Measurements from ENCODE around the gene EML5.
"Not testable (repeated sequence)": the region's sequence is repeated elsewhere in the genome, so short reads cannot be mapped to it uniquely, and the experiment has no call there.

The EML5 gene

DNA sequence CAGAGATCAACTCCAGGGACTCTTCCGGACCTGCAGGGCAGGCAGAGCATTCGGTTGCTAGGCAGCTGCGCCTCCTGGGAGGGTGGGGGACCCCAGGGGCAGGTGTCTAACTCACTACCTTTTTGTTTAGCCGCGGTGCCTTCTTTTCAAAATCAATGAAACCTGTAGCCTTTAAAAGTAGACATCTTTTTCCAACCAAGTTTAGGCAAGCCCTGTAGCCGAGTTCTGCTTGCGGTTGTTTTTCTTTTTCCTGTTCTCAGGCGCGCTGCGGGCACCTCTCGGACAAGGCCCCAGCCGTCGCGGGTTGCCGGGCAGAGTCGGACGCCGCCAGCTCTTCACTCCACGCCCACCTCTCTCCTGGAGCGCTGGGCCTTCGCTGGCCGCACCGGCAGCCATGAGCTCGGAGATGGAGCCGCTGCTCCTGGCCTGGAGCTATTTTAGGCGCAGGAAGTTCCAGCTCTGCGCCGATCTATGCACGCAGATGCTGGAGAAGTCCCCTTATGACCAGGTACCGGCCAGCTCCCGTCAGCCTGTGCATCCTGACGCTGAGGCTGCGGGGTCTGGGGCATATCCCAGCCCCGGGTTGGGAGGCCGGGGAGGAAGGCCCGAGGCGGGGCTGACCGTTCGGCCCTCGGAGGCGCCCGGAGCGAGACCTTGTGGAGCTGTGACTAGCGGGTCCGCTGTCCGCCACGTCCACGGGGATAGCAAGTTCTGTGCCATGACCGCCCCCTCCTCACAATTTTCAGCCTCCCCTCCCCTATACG is 31.7 kb upstream of the EML5 start, which contains the start of gene TTC8:
Gene TTC8, plus strand, starts transcription at position 338 of the 764 bp plus-strand sequence. Its CDS starts 57 bp downstream, at position 395.
- intact Hi-C loops (cut with micrococcal nuclease): loop anchor here (5.0 kb wide), 1 partner anchor 32 kb away; the partner anchor contains the start of gene EML5
- peak within 1 kb of the TSS; percentile 90 for H3K4me3 Mint-ChIP-seq
- H3K27ac Mint-ChIP-seq: peak within 1 kb of the TSS; percentile 99
- H3K9me3 Mint-ChIP-seq: no peaks in the 10 kb centered on the region
- peaks cover 3% of the 10 kb centered on the region for H3K27me3 Mint-ChIP-seq
- H3K4me1 Mint-ChIP-seq (ENCODE audit: low read depth): peaks cover 20% of the 10 kb centered on the region
- peaks cover 6% of the 10 kb centered on the region for H3K36me3 Mint-ChIP-seq (ENCODE audit: low read depth)

DNA sequence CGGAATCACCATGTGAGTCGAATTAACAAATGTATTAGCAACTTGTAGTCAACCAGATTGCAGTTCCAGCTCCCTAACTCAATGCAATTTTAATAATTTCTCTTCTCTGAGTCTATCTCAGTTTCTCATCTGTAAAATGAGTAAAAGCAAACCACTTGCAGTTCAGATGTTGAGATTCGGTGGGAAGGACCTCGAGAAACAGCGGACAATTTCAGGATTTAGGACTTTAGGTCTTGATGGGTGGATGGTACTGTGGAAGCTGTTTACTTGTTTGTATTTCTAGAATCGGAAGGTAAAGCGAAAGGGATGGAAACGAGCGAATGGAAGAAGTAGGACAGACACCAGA is 31.2 kb upstream of the EML5 start:
- Mint-ChIP-seq H3K4me1 (ENCODE audit: low read depth) (peaks cover 20% of the 10 kb centered on the region), H3K27ac (peak overlapping the region; percentile 99), H3K4me3 (peak overlapping the region; percentile 90), H3K36me3 (ENCODE audit: low read depth) (peaks cover 6% of the 10 kb centered on the region), H3K9me3 (no peaks in the 10 kb centered on the region), H3K27me3 (peaks cover 5% of the 10 kb centered on the region)
- intact Hi-C loops (cut with micrococcal nuclease): no loop called here

DNA sequence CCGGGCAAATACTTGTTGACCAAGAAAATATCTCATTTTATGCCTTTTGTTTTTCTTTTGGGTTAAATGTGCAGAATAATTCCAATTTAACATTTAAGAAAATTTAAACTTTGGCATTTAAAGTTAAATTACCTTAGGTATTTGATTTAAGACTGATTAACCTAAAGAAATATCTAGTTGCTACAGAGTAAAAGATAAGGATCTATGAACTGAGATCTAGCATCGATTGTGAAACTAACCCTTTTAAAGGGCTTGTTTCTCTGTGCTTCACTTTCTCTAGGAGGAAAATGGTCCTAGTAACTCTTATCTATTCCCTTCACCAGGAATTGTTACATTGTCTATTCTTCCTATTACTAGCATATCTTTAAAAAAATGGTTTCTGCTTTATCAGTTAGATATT is 29.1 kb upstream of the EML5 start:
- Mint-ChIP-seq H3K36me3 (ENCODE audit: low read depth) (peaks cover 6% of the 10 kb centered on the region), H3K27ac (no peak overlapping the region), H3K4me3 (no peak overlapping the region), H3K27me3 (peaks cover 17% of the 10 kb centered on the region), H3K9me3 (no peaks in the 10 kb centered on the region), H3K4me1 (ENCODE audit: low read depth) (peaks cover 24% of the 10 kb centered on the region)
- intact Hi-C loops (cut with micrococcal nuclease): no loop called here

DNA sequence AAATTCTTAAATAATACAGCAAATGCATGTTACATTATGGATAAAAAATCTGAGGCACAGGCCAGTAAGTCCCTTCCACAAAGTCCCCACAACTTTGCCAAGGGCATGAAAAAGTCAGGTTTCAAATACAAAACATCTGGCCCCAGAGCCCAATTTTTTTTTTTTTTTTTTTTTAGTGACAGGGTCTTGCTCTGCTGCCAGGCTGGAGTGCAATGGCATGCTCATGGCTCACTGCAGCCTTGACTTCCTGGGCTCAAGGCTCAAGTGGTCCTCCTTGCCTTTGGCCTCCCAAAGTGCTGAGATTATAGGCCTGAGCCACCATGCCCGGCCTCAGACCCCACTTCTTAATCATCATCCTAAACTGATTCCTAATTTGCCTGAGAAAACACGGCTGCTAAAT is 28.6 kb upstream of the EML5 start:
- peaks cover 17% of the 10 kb centered on the region for H3K27me3 Mint-ChIP-seq
- peaks cover 24% of the 10 kb centered on the region for H3K4me1 Mint-ChIP-seq (ENCODE audit: low read depth)
- no peaks in the 10 kb centered on the region for H3K9me3 Mint-ChIP-seq
- intact Hi-C loops (cut with micrococcal nuclease): no loop called here
- H3K27ac Mint-ChIP-seq: no peak overlapping the region
- H3K4me3 Mint-ChIP-seq: no peak overlapping the region
- H3K36me3 Mint-ChIP-seq (ENCODE audit: low read depth): peaks cover 6% of the 10 kb centered on the region

DNA sequence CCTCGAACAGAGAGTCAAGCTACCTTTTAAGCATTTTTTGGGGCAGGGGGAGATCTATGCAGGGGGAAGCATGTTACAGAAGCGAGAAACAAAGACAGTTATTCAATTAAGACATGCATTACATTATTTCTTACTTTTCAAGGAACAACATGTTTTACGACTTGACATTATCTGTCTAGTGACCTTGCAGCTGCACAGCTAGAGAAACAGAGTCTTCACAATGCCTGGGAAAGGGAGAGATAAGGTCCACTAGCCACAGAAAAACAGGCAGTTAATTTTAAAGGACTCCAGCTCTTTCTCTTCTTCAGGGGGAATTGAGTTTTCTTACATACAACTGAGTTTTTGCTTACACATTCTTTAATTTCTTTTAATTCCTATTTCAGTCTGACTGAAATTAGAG is 26.9 kb upstream of the EML5 start:
- H3K27ac Mint-ChIP-seq; H3K9me3 Mint-ChIP-seq; H3K36me3 Mint-ChIP-seq (ENCODE audit: low read depth); intact Hi-C loops (cut with micrococcal nuclease); H3K4me3 Mint-ChIP-seq: not testable (repeated sequence)
- peaks cover 15% of the 10 kb centered on the region for H3K4me1 Mint-ChIP-seq (ENCODE audit: low read depth)
- H3K27me3 Mint-ChIP-seq: peaks cover 17% of the 10 kb centered on the region

DNA sequence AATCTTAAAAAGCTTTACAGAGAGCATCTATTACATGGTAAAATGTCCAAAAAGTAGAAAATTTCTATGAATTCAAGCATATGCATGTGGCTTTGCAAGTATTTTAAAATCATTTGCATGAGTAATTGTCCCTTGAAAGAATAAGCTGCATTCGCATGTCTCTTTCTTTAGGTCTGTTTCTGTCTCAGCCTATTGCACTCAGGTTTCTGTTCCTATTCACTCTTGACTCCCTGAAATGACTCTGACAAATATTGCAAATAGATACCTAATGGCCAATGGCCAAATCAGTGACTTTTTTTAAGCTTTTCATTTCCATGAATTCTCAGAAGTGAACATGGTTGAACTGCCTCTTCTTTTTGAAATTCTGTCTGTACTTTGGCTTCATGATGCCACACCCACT is 25.3 kb upstream of the EML5 start:
- Mint-ChIP-seq H3K9me3 (no peaks in the 10 kb centered on the region), H3K36me3 (ENCODE audit: low read depth) (no peaks in the 10 kb centered on the region), H3K27me3 (peaks cover 17% of the 10 kb centered on the region), H3K4me1 (ENCODE audit: low read depth) (peaks cover 10% of the 10 kb centered on the region), H3K4me3 (no peak overlapping the region), H3K27ac (no peak overlapping the region)
- intact Hi-C loops (cut with micrococcal nuclease): no loop called here

DNA sequence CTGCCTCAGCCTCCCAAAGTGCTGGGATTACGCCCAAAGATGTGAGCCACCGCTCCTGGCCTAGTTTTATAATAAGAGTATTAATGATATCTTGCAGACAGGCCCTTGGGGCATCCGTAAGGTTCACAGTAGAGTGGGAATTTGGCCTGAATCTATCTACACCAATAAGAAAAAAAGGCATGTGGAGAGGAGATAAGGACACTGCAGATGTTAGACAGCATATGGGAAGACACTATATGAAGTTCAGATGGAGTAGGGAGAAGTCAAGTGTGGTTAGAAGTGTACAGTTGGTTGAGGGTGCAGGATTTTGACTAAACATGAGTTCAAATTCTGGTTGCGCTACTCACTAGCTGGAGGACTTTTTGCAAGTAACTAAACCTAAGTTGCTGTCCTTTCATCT is 23.2 kb upstream of the EML5 start:
- peaks cover 21% of the 10 kb centered on the region for H3K27me3 Mint-ChIP-seq
- no peaks in the 10 kb centered on the region for H3K36me3 Mint-ChIP-seq (ENCODE audit: low read depth)
- H3K4me3 Mint-ChIP-seq: no peak overlapping the region
- H3K27ac Mint-ChIP-seq: no peak overlapping the region
- H3K4me1 Mint-ChIP-seq (ENCODE audit: low read depth): peaks cover 10% of the 10 kb centered on the region
- no peaks in the 10 kb centered on the region for H3K9me3 Mint-ChIP-seq
- intact Hi-C loops (cut with micrococcal nuclease): no loop called here

DNA sequence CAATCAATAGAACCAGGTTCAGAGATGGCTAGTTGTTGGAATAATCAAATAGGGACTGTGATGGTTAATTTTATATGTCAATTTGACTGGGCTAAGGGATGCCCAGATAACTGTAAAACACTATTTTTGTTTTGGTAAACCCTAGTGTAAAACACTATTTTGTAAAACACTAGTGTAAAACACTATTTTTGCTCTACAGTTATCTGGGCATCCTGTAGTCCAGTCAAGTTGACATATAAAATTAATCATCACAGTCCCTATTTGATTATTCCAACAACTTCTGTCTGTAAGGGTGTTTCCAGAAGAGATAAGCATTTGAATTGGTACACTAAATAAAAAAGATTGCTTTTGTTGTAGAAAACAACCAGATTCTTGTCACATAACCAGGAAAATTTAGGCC is 15.6 kb upstream of the EML5 start:
- peaks cover 10% of the 10 kb centered on the region for H3K27me3 Mint-ChIP-seq
- H3K27ac Mint-ChIP-seq: no peak overlapping the region
- H3K4me3 Mint-ChIP-seq: no peak overlapping the region
- no peaks in the 10 kb centered on the region for H3K36me3 Mint-ChIP-seq (ENCODE audit: low read depth)
- peaks cover 5% of the 10 kb centered on the region for H3K4me1 Mint-ChIP-seq (ENCODE audit: low read depth)
- intact Hi-C loops (cut with micrococcal nuclease): no loop called here
- no peaks in the 10 kb centered on the region for H3K9me3 Mint-ChIP-seq

DNA sequence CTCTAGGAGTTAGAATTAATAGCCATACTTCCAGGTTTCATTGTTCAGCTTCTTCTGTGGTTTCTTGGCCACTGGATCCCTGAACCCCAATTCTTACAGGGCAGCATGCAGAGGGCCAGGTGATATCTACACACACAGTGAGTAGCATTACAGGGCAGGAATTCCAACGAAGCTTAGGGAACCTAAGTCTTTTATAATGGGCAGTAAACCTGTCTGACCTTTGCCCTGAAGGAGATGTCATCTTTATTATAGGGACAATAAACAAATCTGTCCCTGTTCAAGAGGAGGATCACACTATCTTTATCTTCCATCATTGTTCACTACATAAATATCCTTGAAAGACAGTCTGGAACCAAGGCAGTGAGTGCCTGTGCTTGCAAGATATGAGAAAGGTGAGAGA is 11.7 kb upstream of the EML5 start:
- H3K36me3 Mint-ChIP-seq (ENCODE audit: low read depth): no peaks in the 10 kb centered on the region
- H3K4me1 Mint-ChIP-seq (ENCODE audit: low read depth): peaks cover 5% of the 10 kb centered on the region
- H3K27ac Mint-ChIP-seq: no peak overlapping the region
- H3K9me3 Mint-ChIP-seq: no peaks in the 10 kb centered on the region
- H3K27me3 Mint-ChIP-seq: peaks cover 8% of the 10 kb centered on the region
- H3K4me3 Mint-ChIP-seq: no peak overlapping the region
- intact Hi-C loops (cut with micrococcal nuclease): no loop called here

DNA sequence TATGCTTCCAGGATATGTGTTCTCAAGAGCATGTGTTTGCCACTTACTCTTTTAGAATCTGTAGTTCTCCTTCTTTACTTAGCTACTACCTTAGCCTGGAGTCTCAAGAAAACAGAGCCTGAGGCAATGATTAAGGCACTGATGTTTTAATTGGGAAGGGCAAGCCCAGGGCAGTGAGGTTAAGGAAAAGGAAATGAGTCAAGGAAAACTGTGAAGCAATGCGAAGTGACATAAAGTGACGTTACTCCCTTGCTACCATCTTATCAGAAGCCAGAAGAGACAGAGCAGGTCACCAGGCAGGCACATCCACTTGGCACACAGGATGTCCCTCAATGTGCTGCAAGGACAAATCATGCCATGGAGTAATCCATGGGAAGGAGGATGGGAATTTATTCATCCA is 11.3 kb upstream of the EML5 start:
- no peaks in the 10 kb centered on the region for H3K36me3 Mint-ChIP-seq (ENCODE audit: low read depth)
- H3K27me3 Mint-ChIP-seq: peaks cover 10% of the 10 kb centered on the region
- peaks cover 5% of the 10 kb centered on the region for H3K4me1 Mint-ChIP-seq (ENCODE audit: low read depth)
- H3K27ac Mint-ChIP-seq: no peak overlapping the region
- intact Hi-C loops (cut with micrococcal nuclease): no loop called here
- H3K4me3 Mint-ChIP-seq: no peak overlapping the region
- no peaks in the 10 kb centered on the region for H3K9me3 Mint-ChIP-seq

DNA sequence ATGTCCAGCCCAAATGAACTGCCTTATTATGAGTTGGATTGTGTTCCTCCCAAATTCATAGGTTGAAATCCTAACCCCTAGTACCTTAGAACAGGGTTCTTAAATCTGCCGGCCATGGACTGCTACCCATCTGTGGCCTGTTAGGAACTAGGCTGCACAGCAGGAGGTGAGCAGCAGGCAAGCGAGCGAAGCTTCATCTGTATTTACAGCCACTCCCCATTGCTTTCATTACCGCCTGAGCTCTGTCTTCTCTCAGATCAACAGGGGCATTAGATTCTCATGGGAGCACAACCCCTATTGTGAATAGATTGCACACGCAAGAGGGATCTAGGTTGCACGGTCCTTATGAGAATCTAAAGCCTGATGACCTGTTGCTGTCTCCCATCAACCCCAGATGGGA is 9.8 kb upstream of the EML5 start:
- intact Hi-C loops (cut with micrococcal nuclease): no loop called here
- H3K4me3 Mint-ChIP-seq: no peak overlapping the region
- H3K27ac Mint-ChIP-seq: no peak overlapping the region
- H3K4me1 Mint-ChIP-seq (ENCODE audit: low read depth): peaks cover 5% of the 10 kb centered on the region
- no peaks in the 10 kb centered on the region for H3K9me3 Mint-ChIP-seq
- no peaks in the 10 kb centered on the region for H3K36me3 Mint-ChIP-seq (ENCODE audit: low read depth)
- peaks cover 19% of the 10 kb centered on the region for H3K27me3 Mint-ChIP-seq

DNA sequence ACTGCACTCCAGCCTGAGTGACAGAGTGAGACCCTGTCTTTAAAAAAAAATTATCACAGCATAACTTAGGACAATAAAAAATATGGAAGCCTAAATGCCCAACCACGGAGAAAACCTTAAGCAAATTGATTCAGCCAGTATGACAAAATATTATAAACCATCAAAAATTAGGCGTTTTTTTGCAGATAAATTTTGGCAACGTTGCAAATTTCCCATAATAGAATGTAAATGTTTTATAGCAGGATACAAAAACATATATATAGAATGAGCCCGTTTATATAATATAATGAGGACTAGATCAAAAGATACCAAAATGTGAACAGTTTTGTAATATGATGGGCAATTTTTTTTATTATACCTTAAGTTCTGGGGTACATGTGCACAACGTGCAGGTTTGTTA is 6.8 kb upstream of the EML5 start:
- no peaks in the 10 kb centered on the region for H3K36me3 Mint-ChIP-seq (ENCODE audit: low read depth)
- no peaks in the 10 kb centered on the region for H3K9me3 Mint-ChIP-seq
- no peak overlapping the region for H3K27ac Mint-ChIP-seq
- H3K4me1 Mint-ChIP-seq (ENCODE audit: low read depth): peaks cover 5% of the 10 kb centered on the region
- intact Hi-C loops (cut with micrococcal nuclease): loop anchor here (10.0 kb wide), 1 partner anchor 135 kb away; no protein-coding TSS in a partner anchor
- H3K4me3 Mint-ChIP-seq: no peak overlapping the region
- peaks cover 24% of the 10 kb centered on the region for H3K27me3 Mint-ChIP-seq

DNA sequence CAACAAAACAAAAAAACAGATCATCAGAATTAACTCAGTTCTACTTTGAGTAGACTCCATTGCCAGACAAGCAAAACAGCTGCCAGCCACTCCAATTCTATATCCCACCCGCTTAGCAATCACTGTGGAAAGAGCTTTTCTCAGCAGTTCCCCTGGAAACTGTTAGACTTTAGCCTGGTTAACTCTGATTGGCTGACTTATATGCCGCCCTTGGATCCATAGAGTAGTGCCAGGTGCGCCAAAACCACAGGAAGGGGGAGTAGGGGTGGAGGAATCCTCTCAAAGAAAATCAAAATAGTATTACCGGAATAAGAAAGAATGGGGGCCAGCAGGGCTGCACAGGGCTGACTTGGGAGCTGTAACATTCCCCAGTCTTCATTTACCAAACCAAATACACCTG is 5.4 kb upstream of the EML5 start:
- H3K27me3 Mint-ChIP-seq: peaks cover 31% of the 10 kb centered on the region
- no peak overlapping the region for H3K4me3 Mint-ChIP-seq
- H3K27ac Mint-ChIP-seq: no peak overlapping the region
- intact Hi-C loops (cut with micrococcal nuclease): loop anchor here (10.0 kb wide), 1 partner anchor 133 kb away; no protein-coding TSS in a partner anchor
- H3K4me1 Mint-ChIP-seq (ENCODE audit: low read depth): no peaks in the 10 kb centered on the region
- H3K36me3 Mint-ChIP-seq (ENCODE audit: low read depth): no peaks in the 10 kb centered on the region
- no peaks in the 10 kb centered on the region for H3K9me3 Mint-ChIP-seq

DNA sequence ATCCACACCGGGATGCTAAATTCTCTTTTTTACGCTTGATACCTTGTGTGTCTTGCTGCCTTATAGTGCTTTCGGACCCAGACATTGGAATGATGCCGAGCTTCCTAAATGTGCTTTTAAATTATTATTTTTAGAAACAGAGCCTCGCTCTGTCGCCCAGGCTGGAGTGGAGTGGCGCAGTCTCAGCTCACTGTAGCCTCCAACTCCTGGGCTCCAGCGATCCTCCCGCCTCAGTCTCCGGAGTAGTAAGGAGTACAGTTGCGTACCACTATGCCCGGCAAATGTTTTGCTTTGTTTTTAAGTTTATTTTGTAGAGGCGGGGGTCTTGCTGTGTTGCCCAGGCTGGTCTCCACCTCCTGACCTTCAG is 489 bp upstream of the EML5 start:
- Mint-ChIP-seq H3K9me3 (no peaks in the 10 kb centered on the region), H3K4me3 (peak overlapping the region; percentile 78), H3K4me1 (ENCODE audit: low read depth) (peaks cover 6% of the 10 kb centered on the region), H3K36me3 (ENCODE audit: low read depth) (no peaks in the 10 kb centered on the region), H3K27ac (no peak overlapping the region), H3K27me3 (peaks cover 50% of the 10 kb centered on the region)
- intact Hi-C loops (cut with micrococcal nuclease): loop anchor here (5.0 to 10.0 kb wide), 2 partner anchors 34 to 128 kb away; no protein-coding TSS in a partner anchor

All from dendritic cell treated with granulocyte-macrophage colony-stimulating factor and Interleukin-4, amounts not matched to agents 40 ng/mL and 50 ng/mL, for 4 days (primary cell).